ENCODE results near the gene TMEM63C.

Gene TMEM63C

DNA sequence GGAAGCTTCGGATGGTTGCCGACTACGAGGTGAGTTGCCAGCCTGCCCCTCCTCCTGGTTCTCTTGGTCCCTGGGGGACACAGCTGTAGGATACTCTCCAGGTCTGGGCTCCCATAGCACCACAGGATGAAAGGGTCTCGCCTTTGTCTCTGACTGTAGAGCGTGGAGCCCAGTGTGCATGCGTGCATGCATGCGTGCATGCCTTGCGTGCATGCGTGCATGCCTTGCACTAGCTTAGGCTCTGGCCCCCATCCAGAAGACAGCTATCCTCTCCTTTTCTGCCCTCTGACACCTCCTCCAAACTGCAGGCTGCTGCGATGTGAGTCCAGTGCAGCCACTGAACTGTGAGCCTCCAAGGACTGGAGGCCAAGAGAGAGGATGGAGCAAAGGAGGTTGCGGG lies 70.3 kb downstream of the TMEM63C start:
- DNase-seq (ENCODE audit: low read depth, low spot score): no peak

DNA sequence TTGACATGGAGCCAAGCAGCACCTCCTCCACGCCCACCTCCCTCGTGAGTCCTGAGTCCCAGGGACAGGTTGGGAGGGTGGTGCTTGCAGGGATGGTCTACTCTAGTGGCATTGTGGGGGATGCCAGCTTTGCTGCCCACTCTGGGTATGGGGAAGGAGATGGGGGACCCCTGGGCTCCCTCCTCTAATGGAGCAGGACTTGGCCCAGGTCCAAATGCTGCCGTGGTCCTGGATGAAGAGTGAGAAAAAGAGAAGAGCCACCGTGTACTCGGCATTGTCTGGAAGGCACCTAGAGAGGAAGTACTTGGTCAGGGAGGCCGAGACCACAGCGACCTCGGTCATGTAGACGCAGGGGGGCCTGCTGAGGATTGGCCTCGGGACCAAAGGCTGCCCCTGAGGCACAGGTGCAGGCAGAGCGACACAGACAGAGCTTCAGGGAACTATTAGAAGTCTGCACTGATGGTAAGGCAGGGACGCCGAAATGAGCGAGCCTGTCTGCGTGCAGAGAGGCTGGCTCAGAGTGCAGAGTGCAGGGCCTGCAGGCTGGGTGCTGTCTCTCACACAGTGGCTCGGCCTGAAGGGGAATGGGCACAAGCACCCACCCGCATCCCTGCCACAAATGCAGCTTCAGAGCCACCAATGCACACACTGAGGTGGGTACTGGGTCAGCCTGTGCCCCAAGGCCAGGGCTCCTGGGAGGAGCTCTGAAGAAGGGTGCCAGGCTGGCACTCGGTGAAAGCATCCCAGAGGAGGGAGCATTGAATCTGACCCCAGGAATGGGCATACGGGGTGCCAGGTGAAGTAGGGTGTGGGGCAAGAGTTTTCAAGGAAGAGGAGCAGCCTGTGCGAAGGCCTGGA lies 72.0 kb downstream of the TMEM63C start:
- DNase-seq (ENCODE audit: low read depth, low spot score): no peak

DNA sequence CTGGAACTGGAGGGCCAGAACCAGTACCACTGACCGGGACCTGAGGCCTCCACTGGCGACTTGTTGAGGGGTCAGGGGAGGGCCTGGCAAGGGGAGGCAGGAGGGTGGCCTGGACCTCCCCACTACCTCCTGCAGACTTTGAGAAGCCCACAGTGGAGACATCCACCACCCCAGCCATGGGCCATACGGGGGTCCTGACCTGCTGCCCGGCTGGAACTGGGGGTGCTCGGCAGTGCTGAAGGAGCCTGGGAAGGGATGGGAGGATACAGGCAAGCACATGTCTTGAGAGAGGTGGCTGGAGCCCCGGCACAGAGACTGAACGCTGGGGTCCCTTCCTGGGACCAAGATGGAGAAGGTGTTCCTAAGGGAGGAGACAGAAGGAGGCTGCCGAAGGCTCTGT lies 75.1 kb downstream of the TMEM63C start:
- no peak for DNase-seq (ENCODE audit: low read depth, low spot score)

- DNase-seq (ENCODE audit: low read depth, low spot score): no peak
Observed at GRCh38 chr14:77257700-77258099, 76.1 kb downstream of the TMEM63C start.

DNA sequence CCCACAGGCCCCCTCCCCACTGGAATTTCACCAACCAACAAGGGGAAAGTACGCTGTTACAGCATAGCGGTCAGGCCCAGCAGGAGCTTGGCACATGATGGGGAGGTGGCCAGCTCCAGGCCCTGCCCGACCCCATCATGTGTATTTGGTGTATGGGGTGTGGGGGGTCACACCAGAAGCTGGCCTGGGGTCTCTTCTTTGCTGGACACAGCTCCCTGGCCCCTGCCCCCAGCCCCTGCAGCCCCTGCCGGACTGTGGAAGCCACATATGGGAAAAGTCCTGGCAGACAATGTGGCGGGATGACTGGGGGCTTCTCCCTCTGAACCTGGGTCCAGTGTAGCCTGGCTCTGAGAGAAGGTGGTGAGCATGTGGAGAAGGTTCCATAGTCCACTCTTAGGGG lies 77.0 kb downstream of the TMEM63C start:
- DNase-seq (ENCODE audit: low read depth, low spot score): no peak

DNA sequence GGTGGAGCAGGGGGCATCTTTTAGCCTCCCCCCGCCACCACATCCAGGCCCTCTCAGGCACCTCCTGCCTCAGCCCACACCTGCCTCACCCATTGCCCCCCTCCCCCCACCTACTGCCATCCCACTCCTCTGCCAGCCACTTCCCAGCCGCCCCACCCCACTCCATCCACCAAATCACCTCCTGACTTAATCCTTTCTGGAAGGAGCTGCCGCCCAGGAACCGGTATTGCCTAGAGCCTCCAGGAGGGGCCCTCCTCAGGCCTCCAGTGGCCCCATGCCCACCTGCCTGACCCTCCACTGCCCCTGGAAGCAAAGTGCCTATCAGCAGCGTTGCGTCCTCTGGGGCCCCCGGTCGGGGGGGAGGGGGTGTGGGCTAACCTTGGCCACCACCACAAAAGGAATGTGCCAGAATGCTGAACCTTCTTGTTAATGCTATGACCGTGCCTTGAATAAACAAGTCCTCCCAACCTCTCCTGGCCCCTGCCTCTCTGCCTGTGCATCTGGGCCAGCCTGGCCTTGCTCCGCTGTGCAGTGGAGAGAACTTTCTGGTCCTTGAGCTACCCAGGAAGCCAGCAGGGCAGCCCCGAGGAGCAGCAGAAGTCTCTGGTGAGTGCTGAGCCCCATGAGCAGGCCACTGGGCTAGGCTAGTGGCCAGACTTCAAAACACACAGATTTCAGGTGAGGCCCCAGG lies 77.6 kb downstream of the TMEM63C start:
- no peak for DNase-seq (ENCODE audit: low read depth, low spot score)

DNA sequence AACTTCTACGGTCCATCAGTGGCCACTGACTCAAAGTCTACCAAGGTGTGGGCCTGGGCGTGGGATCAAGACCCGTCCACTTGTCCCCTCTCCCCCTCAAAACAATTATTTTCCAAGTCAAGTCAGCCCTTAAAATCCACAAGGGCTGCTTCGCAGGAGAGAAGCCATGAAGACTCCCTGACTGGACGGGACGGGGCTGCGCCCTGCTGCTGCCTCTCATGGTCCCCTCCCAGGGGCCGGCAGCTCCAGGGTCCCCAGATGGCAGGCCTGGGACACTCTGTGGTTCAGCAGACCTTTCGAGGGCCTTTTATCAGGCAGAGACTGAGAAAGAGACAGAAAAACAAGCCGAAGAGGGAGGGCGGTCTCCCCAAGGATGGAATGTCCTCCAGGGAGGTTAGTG lies 78.6 kb downstream of the TMEM63C start:
- DNase-seq (ENCODE audit: low read depth, low spot score): no peak

- no peak for DNase-seq (ENCODE audit: low read depth, low spot score)
Observed at GRCh38 chr14:77260631-77261030, 79.0 kb downstream of the TMEM63C start.

DNA sequence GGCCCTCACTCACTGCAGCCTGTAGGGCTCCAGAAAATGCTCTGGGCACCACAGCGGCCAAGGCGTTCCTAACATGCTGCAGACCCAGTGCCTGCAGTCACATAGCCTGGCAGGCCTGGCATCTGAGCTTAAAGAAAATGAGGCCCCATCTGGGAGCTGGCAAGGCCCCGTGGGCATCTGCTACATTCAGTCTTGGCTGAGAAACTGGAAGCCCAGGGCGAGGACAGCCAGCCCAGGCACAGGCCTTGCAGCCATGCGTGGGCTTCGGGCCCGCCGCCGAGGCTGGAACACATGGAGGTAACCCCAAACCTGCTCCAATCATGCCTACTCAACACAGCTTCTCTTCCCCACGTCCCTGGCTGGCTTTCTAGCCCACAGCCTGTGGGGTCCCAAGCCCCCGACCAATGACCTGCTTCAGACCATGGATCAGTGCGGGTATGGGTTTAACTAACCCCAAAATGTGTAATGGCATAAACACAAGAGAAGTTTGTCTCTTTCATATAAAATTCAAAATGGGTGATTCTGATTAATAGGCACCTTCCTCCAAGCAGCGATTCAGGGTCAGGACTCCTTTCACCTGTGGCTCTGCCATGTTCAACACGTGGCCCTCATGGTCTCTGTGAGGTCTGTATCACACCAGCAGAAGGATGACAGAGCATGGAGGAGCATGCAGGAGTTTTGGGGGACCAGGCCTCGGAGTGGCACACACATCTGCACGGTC lies 83.0 kb downstream of the TMEM63C start:
- no peak for DNase-seq (ENCODE audit: low read depth, low spot score)

GRCh38 chr14:77265187-77265515 lies 83.6 kb downstream of the TMEM63C start:
- DNase-seq (ENCODE audit: low read depth, low spot score): no peak

GRCh38 chr14:77265561-77266335 lies 84.2 kb downstream of the TMEM63C start:
- no peak for DNase-seq (ENCODE audit: low read depth, low spot score)

- DNase-seq (ENCODE audit: low read depth, low spot score): no peak
Observed at GRCh38 chr14:77266336-77266735, 84.7 kb downstream of the TMEM63C start.

DNA sequence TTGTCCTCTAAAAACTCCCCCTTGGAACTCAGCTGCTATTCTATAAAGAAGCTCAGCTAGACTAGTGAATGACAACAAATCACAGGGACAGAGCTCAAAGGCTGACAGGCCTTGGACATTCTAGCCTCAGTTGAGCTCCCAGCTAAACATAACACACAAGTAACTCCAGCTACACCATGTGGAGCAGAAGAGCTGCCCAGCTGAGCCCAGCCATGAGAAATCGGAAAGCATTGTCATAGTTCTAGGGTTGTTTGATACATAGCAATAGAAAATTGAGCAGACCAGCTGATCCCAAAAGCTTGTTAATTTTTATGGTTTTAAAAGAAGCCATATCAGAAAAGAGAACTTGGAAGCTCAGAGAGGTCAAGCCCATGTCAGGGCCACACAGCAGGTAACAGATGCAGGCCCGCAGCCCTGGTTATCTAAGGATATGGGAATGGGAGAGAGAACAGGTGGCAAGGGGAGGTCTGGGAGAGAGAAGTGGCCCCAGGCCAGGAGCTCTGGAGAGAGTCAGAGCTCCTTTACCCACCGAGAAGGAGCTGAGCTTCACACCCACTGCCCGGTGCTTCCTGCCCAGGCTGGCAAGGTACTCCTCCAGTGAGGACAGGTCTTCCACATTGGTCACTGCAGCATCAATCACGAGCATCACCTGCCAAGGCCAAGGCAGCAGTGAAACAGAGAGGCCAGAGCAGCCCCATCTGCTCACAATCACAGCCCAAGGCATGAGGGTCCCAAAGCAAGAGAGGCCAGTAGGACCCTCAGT lies 86.5 kb downstream of the TMEM63C start:
- no peak for DNase-seq (ENCODE audit: low read depth, low spot score)

GRCh38 chr14:77268989-77269600 lies 87.5 kb downstream of the TMEM63C start:
- DNase-seq (ENCODE audit: low read depth, low spot score): no peak

- no peak for DNase-seq (ENCODE audit: low read depth, low spot score)
Observed at GRCh38 chr14:77270361-77271112, 88.9 kb downstream of the TMEM63C start.

DNA sequence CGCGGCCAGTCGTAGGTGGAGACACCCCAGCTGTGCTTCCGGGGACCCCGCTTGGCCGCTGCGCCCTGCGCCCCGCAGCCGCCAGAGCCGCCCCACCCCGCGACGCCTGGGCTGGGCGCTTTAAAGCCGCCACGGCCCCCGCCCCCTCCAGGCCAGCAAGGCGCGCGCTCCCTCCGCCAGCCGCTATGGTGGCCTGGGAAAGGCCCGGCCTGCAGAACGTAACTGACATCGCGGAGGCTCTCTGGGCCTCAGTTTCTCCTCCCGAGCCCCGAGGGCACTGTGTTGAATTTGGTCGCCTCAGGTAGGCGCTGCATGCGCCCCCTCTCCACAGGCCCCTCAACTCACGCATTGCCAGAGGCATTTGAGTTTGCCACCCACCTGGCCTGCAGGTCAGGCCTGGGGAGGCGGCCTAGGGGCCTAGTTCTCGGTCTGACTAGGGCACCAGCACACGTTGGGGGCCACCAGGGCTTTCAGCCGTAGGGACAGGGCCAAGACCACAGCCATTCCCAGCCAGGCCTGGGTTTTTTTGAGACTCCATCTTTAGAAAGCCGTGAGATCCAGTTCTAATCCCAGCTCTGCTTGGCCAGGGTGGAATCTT lies 89.6 kb downstream of the TMEM63C start, which contains the start of gene NGB:
Gene NGB (minus strand): TSS at position 94 of the 598 bp plus-strand sequence. CDS start 269 bp downstream, outside the sequence.
- DNase-seq (ENCODE audit: low read depth, low spot score): no peak

DNA sequence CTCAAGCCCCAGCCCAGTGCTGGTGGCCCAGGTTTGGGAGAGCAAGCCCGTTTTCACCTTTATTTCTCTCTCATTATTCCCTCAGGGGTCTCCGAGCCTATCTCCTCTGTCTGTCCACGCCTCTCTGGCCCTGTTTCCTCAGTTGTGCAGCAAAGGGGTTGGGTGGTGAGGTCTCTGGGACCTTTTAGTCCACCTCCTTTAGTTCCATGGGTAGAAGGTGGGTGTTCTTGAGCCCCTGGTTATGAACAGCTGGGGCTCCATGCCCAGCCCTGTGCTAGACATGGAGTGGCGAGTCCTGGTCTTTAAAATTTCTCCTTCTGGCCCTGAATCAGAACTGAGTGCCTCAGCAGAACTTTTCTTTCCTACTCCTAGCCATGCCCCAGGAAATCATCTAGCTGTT lies 90.7 kb downstream of the TMEM63C start:
- no peak for DNase-seq (ENCODE audit: low read depth, low spot score)

GRCh38 chr14:77273796-77274195 lies 92.2 kb downstream of the TMEM63C start:
- DNase-seq (ENCODE audit: low read depth, low spot score): no peak

- DNase-seq (ENCODE audit: low read depth, low spot score): no peak
Observed at GRCh38 chr14:77275041-77275580, 93.5 kb downstream of the TMEM63C start.
